Loucy (cell line): ENCODE results near the gene UBE2G2.

ENCODE experiments used
- CTCF ChIP-seq: fragments of 200-600 bp; sonication (generic); conservative IDR thresholded peaks from 2 replicates; pipeline ENCODE4 v1.5.1; 2014; ENCODE audit warnings: mild to moderate bottlenecking, antibody characterized with exemption, low read length
- EZH2phosphoT487 ChIP-seq: fragments of 200-600 bp; IDR thresholded peaks from 2 replicates; pipeline ENCODE4 v1.6.1; 2018; ENCODE audit warnings: antibody characterized with exemption, mild to moderate bottlenecking, moderate library complexity, borderline replicate concordance

GRCh38 chr21:44755227-44755626 lies 46.4 kb downstream of the UBE2G2 start:
- TF ChIP-seq CTCF (no peak), EZH2phosphoT487 (no peak)
